Esophagus mucosa (tissue), 1 donor: ENCODE results near the gene SH3BGRL. TPM values are rescaled to one million over a fixed set of nuclear protein-coding genes. Genes with fewer than 3 reads are reported as not detected.
A peak's percentile ranks its signal among the peaks of the same experiment; 100 is the strongest.

Experiments used
- ATAC-seq: fragments of 200-7000 bp; cut with Tn5 transposase; one replicate; pipeline ENCODE4 v1.9.1; 2020
- total RNA-seq: library from RNA; stranded (reverse); gene quantifications from one replicate; pipeline ENCODE4 v1.2.4, GENCODE V29; 2023
- donor health status: DM: yes; HTN: yes; CAD: no.

The SH3BGRL gene
- 37.8 TPM for total RNA-seq

- ATAC-seq: peak; percentile 93
Observed at GRCh38 chrX:81201671-81202455, at the start of gene SH3BGRL, which contains the start of gene HMGN5. Gene SH3BGRL, plus strand, starts transcription at chrX:81202102. Its CDS starts 99 bp downstream, at chrX:81202201. Gene HMGN5, minus strand, starts transcription at chrX:81201913. Its CDS starts 80,364 bp downstream, at chrX:81121549.

- no peak for ATAC-seq
Observed at GRCh38 chrX:81168391-81168790, 33.5 kb upstream of the SH3BGRL start.

- ATAC-seq: peak; percentile 42
Observed at GRCh38 chrX:81174286-81174685, 27.6 kb upstream of the SH3BGRL start.

- no peak for ATAC-seq
Observed at GRCh38 chrX:81195259-81195658, 6.6 kb upstream of the SH3BGRL start.

DNA sequence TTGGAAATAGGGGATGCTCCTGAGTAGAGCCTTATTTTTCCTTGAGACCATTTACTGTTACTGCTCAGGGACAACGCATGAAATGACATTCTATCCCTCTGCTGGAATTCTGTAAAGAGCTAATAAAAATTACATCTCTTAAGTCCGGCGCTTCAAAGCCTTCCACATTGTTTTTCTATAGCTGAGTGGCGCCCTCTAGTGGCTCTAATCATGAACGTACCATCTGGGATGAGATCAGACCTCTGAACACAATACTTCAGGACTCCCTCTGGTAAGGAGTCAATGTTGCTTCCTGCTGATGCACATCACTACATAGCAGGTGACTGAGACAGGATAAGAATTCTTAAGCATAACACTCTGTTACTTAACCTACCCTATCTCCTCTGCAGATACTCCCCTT, 6.2 kb upstream of the SH3BGRL start:
- ATAC-seq: peak; percentile 75

GRCh38 chrX:81201071-81201470, 831 bp upstream of the SH3BGRL start:
- no peak for ATAC-seq

DNA sequence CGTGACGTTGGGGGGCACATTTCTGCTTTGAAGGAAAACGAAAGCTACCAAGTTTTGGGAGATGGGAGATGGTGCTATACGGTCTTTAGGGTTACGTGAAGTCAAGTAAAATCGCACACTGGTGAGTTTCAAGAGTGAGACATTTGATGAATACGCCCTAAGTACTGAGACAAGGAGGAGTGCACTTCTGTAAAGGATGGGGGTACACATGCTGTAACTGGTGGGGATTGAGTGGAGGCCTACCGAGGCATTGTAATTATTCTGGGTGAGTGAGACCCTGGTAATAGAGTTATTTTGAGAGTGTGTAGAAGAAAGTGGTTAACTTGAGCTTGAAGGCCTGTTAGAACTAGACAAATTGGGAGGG, 536 bp downstream of the SH3BGRL start:
- no peak for ATAC-seq

GRCh38 chrX:81202943-81203342, 1.0 kb downstream of the SH3BGRL start:
- ATAC-seq: no peak

DNA sequence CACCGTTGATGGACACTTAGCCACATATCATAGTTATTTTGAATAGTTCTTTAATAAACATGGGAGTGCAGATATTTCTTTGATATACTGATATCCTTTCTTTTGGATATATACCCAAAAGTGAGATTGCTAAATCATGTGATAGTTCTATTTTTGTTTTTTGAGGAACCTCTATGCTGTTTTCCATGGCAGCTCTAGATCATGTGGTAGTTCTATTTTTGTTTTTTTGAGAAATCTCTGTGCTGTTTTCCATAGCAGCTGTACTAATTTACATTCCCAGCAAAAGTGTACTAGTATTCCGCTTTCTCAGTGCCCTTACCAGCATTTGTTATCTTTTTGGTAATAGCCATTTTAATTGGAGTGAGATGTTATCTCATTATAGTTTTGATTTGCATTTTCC, 3.6 kb downstream of the SH3BGRL start:
- ATAC-seq: no peak

GRCh38 chrX:81206476-81206875, 4.6 kb downstream of the SH3BGRL start:
- ATAC-seq: no peak

DNA sequence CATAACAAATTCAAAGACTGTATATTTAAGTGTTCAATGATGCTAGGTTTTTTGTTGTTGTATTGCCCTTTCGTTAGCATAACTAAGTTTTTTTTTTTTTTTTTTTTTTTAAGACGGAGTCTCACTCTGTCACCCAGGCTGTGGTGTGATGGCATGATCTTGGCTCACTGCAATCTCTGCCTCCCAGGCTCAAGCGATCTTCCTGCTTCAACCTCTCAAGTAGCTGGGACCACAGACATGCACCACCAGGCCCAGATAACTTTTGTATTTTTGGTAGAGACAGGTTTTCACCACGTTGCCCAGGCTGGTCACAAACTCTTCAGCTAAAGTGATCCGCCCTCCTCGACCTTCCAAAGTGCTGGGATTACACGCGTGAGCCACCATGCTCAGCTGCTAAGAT, 7.0 kb downstream of the SH3BGRL start:
- no peak for ATAC-seq

- ATAC-seq: no peak
Observed at GRCh38 chrX:81215685-81216084, 13.8 kb downstream of the SH3BGRL start.

GRCh38 chrX:81229229-81229628, 27.3 kb downstream of the SH3BGRL start:
- no peak for ATAC-seq

- ATAC-seq: no peak
Observed at GRCh38 chrX:81229901-81230300, 28.0 kb downstream of the SH3BGRL start.

- no peak for ATAC-seq
Observed at GRCh38 chrX:81231476-81231875, 29.6 kb downstream of the SH3BGRL start.

- ATAC-seq: no peak
Observed at GRCh38 chrX:81232218-81232617, 30.3 kb downstream of the SH3BGRL start.

DNA sequence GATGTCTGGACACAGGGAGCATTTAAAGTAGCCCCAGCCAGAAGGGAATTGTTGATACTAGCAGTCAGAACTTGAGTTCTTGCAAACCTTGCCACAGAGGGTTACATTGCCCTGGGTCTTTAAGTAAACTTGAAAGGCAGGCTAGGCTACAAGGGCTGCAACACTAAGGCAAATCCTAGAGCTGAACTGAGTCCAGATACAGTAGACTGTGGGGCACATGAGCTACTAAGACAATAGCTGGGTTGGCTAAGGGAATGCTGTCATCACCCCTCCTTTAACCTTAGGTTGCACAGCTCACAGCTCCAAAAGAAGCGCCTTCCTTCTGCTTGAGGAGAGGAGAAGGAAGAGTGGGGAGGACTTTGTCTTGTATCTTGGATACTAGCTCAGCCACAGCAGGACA, 35.6 kb downstream of the SH3BGRL start:
- peak; percentile 92 for ATAC-seq

DNA sequence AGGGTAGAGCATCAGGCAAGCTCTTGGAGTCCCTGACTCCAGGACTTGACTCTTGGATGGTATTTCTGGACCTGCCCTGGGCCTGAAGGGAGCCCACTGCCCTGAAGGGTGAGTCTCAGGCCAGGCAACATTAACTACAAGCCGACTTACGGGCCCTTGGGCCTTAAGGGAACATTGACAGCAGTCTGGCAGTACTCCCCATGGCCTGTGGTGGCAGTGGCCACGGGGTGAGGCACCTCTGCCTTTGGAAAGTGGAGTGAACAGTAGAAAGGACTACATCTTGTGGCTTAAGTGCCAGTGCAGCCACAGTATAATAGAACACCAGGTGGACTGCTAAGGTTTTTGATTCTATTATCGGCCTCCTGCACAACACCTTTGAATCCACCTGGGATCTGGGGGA, 36.3 kb downstream of the SH3BGRL start:
- ATAC-seq: peak; percentile 42

DNA sequence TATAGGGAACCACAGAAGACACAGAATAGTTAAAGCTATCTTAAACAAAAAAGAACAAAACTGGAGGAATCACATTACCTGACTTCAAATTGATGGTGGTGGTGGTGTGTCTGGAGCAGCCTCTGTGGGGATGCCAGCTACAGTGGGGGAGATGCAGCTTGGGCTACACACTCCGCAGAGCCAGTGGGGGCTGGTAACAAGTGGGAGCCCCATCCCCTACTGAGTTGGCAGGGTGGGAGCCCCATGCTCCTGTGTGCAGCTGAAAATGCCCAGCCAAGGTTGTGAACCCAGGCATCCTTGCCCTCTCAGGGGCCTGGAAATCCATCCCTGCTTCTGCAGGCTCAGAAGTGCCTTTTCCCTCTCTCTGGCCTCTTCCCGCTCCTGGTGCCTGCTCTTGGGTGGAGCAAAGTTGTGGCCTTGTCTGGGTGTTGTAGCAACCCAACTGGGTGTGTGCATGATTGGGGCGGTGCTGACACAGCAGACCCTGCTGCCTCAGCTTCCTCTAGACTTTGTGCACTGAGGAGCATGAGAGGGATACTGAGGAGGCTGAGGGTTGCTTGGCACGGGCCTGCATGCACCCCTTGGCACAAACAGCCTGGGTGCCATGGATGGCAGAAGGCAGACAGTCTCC, 38.9 kb downstream of the SH3BGRL start:
- no peak for ATAC-seq

- peak; percentile 85 for ATAC-seq
Observed at GRCh38 chrX:81241753-81242152, 39.9 kb downstream of the SH3BGRL start.

GRCh38 chrX:81255876-81256275, 54.0 kb downstream of the SH3BGRL start:
- ATAC-seq: no peak

DNA sequence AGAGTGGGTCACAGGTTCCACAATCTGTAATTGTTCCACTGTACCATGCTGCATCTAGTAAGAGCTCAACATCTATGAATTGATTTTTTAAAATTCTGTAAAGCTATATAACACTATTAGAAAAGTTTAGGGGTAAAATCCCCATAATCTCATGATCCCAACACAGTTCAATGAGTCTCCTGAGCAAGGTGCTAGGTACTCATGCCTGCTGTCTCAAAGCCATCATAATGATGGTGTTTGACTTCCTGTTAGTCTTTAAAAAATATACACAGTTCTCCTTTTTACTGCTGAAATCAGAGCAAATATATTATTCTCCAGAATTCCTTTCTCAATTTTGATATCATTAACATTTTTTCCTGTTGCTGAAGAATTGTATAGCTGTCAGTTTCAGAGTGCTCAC, 55.9 kb downstream of the SH3BGRL start:
- ATAC-seq: no peak

GRCh38 chrX:81259020-81259713, 57.3 kb downstream of the SH3BGRL start:
- ATAC-seq: no peak
